GM18867 (cell line): ENCODE data around the gene ASPHD1.
"Not testable (repeated sequence)": the region's sequence is repeated elsewhere in the genome, so short reads cannot be mapped to it uniquely, and the experiment has no call there.

Experiments
- ATAC-seq: cut with Tn5 transposase; IDR thresholded peaks from one replicate; pipeline ENCODE4 v1.9.1; 2021; ENCODE audit warnings: mild to moderate bottlenecking, moderate library complexity; ENCODE audit not compliant: unreplicated experiment

The ASPHD1 gene

GRCh38 chr16:29876594-29877249 is 23.6 kb upstream of the ASPHD1 start:
- ATAC-seq: no peak

- no peak for ATAC-seq
Measured at GRCh38 chr16:29877266-29877961, 22.9 kb upstream of the ASPHD1 start.

- ATAC-seq: no peak
Measured at GRCh38 chr16:29878172-29878571, 22.1 kb upstream of the ASPHD1 start.

GRCh38 chr16:29881050-29881449 is 19.2 kb upstream of the ASPHD1 start:
- no peak for ATAC-seq

- no peak for ATAC-seq
Measured at GRCh38 chr16:29883987-29884386, 16.3 kb upstream of the ASPHD1 start.

- ATAC-seq: not testable (repeated sequence)
Measured at GRCh38 chr16:29889372-29889771, 10.9 kb upstream of the ASPHD1 start.

GRCh38 chr16:29891525-29892457 is 8.5 kb upstream of the ASPHD1 start:
- no peak for ATAC-seq

GRCh38 chr16:29892458-29892813 is 7.9 kb upstream of the ASPHD1 start:
- no peak for ATAC-seq

GRCh38 chr16:29893553-29893952 is 6.7 kb upstream of the ASPHD1 start:
- ATAC-seq: no peak

GRCh38 chr16:29894352-29894751 is 5.9 kb upstream of the ASPHD1 start:
- no peak for ATAC-seq

- ATAC-seq: no peak
Measured at GRCh38 chr16:29896841-29897240, 3.4 kb upstream of the ASPHD1 start.

GRCh38 chr16:29897333-29897732 is 3.0 kb upstream of the ASPHD1 start:
- ATAC-seq: no peak

- ATAC-seq: no peak
Measured at GRCh38 chr16:29898135-29898803, 2.0 kb upstream of the ASPHD1 start.

- no peak for ATAC-seq
Measured at GRCh38 chr16:29898804-29899515, 1.3 kb upstream of the ASPHD1 start.

GRCh38 chr16:29899516-29900101 is 679 bp upstream of the ASPHD1 start, which contains the start of gene SEZ6L2:
TSS of gene SEZ6L2 (minus strand) at chr16:29899550. CDS start at chr16:29899019, 531 bp downstream.
- no peak for ATAC-seq

GRCh38 chr16:29900888-29901606 is 759 bp downstream of the ASPHD1 start:
- ATAC-seq: no peak

GRCh38 chr16:29901607-29901945 is 1.3 kb downstream of the ASPHD1 start:
- ATAC-seq: no peak

- ATAC-seq: no peak
Measured at GRCh38 chr16:29903590-29903989, 3.3 kb downstream of the ASPHD1 start.

- ATAC-seq: no peak
Measured at GRCh38 chr16:29904947-29905346, 4.7 kb downstream of the ASPHD1 start.
